ENCODE results near the gene PARD6B.
"Not testable (repeated sequence)": the region's sequence is repeated elsewhere in the genome, so short reads cannot be mapped to it uniquely, and the experiment has no call there.

Gene PARD6B

DNA sequence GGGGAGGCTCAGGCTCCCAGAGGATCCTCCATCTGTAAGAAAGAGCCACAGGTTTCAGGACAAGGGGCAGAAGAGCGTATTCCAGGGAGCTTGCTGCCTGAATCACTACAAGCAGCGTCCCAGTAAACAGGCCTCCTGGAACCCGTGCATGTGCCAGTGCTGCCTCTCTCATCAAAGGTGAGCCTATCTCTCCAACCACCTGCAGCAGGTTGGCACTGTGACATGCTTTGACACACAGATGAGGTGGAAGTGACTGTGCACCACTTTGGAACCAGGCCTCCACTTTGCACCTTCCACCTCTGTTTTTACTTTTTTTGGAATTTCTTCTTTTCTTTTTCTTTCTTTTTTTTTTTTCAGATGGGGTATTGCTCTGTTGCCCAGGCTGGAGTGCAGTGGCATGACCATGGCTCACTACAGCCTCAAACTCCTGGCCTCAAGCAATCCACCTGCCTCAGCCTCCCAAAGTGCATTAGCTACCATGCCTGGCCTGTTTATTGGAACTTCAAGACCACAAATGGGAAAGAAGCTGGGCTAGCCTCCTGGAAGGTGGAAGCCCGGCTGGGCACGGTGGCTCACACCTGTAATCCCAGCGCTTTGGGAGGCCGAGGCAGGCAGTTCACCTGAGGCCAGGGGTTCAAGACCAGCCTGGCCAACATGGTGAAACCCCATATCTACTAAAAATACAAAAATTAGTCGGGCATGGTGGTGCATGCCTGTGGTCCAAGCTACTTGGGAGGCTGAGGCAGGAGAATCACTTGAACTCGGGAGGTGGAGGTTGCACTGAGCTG is 27.5 kb upstream of the PARD6B start:
- DNase-seq (ENCODE audit: low read depth in 1 of 2, low spot score in 1 of 2), result not testable (repeated sequence)

DNA sequence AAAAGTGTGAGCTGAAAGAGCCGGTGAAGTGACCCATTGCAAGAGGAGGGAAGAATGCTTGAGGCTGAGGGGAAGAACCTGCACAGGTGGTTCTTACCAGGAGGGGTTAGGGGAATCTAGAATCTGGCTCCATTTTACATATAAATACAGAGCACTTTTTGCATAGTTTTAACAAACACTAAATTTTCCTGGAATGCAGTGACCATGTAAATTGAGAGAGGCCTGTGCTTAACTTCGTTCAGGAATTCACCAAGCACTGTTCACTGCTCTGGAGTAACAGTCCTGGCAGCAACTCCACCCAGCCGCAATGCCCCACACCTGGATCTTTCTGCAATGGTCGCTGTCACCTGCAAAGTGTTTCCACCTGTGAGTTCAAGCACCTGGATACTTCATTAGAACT is 26.9 kb upstream of the PARD6B start:
- no peak for DNase-seq (ENCODE audit: low read depth in 1 of 2, low spot score in 1 of 2)

DNA sequence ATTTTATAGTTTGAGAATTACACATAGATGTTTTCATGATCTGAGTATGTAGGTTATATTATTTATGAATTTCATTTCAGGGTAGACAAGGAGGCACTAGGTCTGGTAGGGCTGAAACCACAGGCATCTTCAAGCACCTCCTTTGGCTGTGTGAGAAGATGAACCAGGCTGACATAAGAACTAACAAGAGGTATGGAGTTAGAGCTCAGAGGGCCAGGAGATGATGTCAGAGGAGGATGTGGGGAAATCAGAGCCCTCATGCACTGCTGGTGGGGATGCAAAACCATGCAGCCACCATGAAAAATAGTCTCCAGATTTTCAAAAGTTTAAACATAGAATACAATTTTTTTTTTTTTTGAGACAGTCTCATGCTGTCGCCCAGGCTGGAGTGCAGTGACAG is 26.4 kb upstream of the PARD6B start:
- no peak for DNase-seq (ENCODE audit: low read depth in 1 of 2, low spot score in 1 of 2)

DNA sequence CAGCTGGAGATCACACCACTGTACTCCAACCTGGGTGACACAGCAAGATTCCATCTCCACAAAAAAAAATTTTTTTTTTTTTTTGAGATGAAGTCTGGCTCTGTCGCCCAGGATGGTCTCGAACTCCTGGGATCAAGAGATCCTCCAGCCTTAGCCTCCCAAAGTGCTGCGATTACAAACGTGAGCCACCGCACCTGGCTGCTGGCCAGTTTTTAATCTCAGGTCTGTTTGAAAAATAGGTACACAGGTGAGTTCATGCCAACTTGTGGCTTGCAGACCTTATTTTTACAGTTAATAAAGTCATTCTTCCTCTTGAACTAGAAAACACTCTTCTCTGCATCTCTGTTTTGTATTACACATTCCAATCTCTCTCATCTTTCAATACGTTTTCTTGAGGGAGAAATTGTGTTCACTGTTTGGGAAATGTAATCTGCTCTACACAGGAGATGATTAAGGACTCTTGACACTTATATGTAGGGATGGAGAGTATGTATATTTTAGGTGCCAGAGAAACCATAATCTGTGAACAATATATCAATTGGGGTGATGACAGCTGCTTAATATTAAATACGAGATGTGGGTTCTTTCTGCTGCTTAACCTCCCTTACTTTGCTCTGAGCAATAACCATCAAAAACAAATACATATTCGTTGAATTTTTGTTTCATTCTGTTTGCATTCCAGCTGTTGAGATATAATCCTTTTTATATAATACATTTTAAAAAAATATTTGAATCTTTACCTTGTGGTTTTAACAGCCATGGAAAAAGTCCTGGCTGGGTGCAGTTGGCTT is 22.3 kb upstream of the PARD6B start:
- no peak for DNase-seq (ENCODE audit: low read depth in 1 of 2, low spot score in 1 of 2)

DNA sequence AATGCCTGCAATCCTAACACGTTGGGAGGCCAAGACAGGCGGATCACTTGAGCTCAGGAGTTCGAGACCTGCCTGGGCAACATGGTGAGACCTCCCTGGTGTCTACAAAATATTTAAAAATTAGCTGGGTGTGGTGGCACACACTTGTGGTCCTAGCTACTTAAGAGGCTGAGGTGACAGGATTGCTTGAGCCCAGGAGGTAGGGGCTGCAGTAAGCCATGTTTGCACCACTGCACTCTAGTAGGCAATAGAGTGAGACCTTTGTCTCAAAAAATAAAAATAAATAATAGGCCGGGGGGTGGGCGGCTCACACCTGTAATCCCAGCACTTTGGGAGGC is 21.8 kb upstream of the PARD6B start:
- no peak for DNase-seq (ENCODE audit: low read depth in 1 of 2, low spot score in 1 of 2)

DNA sequence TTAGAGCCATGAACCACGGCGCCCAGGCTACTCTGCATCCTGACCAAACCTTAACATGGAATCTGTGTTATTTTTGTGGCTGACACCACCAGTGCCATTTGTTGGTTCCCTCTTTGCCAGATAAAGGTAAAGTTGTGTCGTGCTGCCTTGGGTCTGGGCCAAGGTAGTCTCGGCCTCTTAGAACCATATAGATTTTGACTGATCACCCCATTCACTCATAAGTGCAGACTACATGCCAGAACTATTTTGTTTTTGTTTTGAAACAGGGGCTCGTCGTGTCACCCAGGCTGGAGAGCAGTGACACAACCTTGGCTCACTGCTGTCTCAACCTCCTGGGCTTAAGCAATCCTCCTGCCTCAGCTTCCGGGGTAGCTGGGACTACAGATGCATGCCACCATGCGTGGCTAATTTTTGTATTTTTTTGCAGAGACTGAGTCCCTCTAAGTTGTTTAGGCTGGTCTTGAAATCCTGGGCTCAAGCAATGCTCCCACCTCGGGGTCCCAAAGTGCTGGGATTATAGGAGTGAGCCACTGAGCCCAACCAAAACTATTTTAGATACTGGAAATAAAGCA is 20.8 kb upstream of the PARD6B start:
- DNase-seq (ENCODE audit: low read depth in 1 of 2, low spot score in 1 of 2), result no peak

DNA sequence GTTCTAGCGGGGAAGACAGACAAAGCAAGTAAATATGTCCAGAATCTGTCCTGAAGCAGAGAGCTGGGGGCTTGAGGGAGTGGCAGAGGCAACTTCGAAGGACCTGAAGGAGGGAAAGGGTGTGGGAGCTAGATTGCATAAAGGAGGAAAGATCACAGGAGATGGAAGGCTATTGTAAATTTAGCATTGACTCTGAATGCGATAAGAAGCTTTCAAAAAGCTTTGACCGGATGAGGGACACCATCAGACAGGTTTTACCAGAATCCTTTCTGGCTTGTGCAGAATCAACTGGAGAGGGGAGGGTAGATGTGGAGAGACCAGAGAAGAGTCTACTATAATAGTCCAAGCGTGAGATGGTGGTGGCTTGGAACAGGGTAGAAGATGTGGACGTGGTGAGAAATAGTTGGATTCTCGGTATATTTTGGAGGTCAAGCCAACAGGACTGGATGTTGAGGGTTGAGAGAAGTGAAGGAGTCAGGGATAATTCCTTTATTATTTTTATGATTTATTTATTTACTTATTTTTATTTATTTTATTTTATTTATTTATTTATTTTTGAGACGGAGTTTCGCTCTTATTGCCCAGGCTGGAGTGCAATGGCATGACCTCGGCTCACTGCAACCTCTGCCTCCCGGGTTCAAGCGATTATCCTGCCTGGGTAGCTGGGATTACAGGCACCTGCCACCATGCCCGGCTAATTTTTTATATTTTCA is 20.1 kb upstream of the PARD6B start:
- DNase-seq (ENCODE audit: low read depth in 1 of 2, low spot score in 1 of 2), result no peak

DNA sequence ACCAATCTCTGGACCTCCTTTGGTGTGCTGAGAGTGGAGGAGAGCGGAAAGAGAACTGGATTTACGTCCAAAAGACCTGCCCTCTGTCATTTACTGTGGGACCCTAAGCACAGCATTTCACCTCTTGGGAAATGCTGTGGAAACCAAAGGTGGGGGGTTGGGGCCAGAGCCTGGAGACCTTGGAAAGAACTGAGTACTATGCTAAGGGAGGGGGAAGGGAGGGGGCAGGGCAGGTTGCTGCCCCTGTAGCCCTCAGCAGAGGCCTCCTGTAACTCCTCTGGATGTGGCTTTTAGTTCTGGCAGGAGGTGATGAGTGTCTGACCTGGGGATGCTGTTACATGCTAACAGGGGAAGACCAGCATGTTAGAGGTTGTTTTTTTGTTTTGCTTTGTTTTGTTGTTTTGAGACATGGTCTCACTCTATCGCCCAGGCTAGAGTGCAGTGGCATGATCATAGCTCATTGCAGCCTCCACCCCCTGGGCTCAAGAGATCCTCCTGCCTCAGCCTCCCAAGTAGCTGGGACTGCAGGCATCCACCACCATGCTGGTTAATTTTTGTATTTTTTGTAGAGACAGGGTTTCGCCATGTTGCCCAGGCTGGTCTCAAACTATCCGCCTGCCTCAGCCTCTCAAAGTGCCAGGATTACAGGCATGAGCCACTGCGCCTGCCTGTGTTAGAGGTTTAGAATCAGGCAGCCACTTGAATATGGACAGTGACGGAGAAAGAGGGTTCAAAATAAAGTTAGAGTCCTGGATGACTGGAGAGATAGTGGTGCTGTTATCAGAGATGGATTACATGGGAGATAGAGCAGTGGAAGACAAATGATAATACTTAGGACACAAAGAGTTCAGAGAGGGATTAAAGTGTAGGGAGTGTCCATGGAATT is 18.4 kb upstream of the PARD6B start:
- DNase-seq (ENCODE audit: low read depth in 1 of 2, low spot score in 1 of 2), result no peak

DNA sequence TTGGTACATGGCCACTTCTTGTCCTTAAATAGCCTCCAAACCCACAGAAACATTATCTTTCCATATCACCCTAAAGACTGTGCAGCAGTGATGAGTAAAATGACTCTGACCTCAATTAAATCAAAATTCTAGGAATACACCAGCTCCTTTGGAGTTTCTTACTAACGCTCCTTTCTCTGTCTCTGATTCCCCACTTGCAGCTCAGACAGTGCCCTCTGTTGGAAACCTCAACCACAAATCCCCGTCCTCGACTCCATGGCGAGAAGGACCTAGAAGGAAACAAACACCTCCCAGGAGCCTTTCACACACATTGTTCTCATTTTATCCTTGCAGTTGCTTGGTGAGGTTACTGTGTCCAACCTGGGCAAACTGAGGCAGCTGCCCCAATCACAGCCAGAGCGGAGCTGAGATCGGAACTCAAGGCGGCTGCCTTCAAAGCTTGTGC is 17.7 kb upstream of the PARD6B start:
- no peak for DNase-seq (ENCODE audit: low read depth in 1 of 2, low spot score in 1 of 2)

DNA sequence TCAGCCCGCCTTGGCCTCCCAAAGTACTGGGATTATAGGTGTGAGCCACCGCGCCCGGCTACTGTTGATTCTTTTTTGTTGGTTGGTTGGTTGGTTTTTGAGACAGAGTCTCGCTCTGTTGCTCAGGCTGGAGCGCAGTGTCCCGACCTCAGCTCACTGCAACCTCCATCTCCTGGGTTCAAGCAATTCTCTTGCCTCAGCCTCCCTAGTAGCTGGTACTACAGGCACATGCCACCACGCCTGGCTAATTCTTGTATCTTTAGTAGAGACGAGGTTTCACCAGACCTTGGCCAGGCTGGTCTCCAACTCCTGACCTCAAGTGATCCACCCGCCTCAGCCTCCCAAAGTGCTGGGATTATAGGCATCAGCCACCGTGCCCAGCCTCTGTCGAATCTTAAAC is 17.0 kb upstream of the PARD6B start:
- DNase-seq (ENCODE audit: low read depth in 1 of 2, low spot score in 1 of 2), result not testable (repeated sequence)

DNA sequence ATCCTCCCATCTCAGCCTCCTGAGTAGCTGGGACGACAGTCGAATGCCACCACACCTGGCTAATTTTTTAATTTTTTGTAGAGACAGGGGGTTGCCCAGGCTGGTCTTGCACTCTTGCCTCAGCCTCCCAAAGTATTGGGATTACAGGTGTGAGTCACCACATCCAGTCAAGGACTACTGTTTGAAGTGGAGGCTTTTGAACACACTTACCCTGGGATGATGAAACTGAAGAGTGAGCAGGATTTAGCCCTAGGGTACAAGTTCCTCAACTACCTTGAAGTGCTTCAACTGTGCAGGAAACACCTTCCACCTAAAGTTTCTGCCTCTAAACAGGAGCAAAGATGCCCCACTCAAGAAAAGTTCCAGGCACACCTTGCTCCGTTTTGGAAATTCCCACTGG is 15.7 kb upstream of the PARD6B start:
- no peak for DNase-seq (ENCODE audit: low read depth in 1 of 2, low spot score in 1 of 2)

DNA sequence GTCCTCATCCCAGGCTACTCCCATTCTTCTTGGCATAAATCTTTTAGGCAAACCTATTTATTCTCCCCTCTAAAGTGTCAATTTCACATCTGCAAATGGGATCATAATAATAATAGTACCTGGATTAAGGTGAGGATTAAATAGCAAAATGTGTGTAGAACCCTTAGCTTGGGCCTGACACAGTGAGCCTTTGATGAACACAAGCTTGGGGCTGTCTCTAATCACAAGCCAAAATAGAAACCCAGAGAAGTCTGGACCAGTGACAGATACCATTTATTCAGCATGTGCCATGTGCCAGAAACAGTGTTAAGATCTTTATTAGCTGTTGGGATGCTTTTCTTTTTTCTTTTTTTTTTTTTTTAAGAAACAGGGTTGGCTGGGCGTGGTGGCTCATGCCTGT is 14.9 kb upstream of the PARD6B start:
- no peak for DNase-seq (ENCODE audit: low read depth in 1 of 2, low spot score in 1 of 2)

DNA sequence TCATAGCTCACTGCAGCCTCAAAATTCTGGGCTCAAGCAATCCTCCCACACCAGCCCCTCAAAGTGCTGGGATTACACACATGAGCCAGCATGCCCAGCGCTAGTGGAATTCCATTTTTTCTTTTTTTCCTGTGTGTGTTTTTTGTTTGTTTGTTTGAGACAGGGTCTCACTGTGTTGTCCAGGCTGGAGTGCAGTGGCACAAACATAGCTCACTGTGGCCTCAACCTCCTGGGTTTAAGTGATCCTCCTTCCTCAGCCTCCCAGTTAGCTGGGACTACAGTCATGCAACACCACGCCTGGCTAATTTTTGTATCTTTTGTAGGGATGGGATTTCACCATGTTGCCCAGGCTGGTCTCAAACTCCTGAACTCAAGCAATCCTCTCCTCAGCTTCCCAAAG is 14.1 kb upstream of the PARD6B start:
- DNase-seq (ENCODE audit: low read depth in 1 of 2, low spot score in 1 of 2), result no peak

DNA sequence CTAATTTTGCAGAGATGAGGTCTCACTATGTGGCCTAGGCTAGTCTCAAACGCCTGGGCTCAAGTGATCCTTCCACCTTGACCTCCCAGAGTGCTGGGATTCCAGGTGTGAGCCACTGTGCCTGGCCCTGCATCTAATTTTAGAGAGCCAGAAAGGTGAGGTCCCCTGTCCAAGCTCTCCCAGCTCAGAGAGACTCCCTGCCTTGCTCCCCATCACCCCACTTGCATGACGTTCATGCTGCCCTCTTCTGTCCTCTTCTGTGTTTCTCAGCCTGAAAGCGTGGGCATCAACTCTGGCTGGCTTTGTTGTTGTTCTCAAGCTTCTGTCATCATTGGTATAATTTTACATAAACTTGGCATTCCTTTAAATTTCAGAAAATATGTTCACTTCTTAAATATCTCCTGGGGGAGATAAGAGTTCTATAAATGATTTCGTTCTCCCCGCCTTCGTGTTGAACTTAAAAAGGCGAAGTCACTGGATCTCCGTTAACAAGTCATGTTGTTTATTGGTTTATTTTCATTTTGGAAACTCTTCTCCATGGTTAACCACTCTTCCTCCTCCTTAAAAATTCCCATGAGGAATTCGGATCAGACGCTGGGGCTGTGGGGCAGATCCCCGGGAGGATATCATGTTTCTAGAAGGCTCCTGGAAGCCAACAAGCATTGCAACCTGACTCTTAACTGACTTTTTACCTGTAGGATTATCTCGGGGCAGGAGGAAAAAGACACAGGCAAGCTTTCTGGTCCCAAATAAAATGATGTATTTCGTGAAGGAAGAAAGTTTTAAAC is 13.2 kb upstream of the PARD6B start:
- DNase-seq (ENCODE audit: low read depth in 1 of 2, low spot score in 1 of 2), result no peak

DNA sequence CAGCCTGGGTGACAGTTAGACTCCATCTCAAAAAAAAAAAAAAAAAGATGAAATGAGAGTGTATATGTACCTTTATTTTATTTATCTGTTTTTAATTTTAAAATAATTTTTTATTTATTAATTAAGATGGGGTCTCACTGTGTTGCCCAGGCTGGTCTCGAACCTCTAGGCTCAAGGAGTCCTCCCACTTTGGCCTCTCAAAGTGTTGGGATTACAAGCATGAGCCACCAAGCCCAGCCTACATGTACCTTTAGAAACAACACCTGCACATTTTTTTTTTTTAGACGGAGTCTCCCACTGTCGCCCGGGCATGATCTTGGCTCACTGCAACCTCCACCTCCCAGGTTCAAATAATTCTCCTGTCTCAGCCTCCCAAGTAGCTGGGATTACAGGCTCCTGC is 12.1 kb upstream of the PARD6B start:
- no peak for DNase-seq (ENCODE audit: low read depth in 1 of 2, low spot score in 1 of 2)

DNA sequence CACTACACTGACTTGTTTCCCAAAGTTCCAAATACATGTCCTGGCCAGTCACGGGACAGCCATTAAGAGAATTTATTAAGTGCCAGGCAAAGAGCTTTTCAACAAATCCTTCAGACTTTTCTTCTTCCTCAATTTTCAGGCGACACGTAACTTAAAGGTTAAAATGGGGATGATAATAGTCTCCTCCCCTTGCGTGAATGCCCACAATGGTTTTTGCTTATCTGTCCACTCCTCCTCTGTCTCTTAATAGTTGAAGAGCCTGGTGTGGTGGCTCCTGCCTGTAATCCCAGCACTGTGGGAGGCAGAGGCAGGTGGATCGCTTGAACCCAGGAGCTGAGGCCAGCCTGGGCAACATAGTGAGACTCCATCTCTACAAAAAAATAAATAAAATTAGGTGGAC is 11.4 kb upstream of the PARD6B start:
- no peak for DNase-seq (ENCODE audit: low read depth in 1 of 2, low spot score in 1 of 2)

DNA sequence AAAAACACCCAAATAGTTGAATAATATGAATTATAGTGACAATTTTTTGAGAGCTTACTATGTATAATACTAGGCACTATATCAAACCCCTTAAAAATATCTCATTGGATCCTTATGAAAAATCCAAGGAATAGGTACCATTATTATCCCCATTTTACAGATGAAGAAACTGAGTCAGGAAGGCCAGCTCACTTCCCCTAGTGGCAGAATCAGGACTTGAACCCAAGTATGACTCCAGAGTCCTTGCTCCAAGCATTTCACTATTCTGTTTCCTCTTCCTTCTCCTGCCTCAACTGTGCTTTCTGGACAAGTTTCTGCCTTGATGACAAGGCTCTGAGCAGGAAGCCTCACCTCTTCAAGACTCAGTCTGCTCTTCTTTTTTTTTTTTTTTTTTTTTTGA is 10.8 kb upstream of the PARD6B start:
- DNase-seq (ENCODE audit: low read depth in 1 of 2, low spot score in 1 of 2), result no peak

DNA sequence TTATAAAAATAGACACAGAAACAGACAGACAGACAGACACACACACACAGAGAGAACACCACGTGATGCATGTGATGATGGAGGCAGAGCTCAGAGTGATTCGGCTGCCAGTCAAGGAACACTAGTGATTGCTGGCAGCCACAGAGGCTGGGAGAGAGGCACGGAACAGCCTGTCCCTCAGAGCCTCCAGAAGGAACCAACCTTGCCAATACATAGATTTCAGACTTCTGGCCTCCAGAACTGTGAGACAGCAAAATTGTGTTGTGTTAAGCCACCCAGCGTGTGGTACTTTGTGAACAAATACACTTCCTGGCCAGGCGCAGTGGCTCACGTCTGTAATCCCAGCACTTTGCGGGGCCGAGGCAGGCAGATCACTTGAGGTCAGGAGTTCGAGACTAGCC is 9.5 kb upstream of the PARD6B start:
- DNase-seq (ENCODE audit: low read depth in 1 of 2, low spot score in 1 of 2), result no peak

DNA sequence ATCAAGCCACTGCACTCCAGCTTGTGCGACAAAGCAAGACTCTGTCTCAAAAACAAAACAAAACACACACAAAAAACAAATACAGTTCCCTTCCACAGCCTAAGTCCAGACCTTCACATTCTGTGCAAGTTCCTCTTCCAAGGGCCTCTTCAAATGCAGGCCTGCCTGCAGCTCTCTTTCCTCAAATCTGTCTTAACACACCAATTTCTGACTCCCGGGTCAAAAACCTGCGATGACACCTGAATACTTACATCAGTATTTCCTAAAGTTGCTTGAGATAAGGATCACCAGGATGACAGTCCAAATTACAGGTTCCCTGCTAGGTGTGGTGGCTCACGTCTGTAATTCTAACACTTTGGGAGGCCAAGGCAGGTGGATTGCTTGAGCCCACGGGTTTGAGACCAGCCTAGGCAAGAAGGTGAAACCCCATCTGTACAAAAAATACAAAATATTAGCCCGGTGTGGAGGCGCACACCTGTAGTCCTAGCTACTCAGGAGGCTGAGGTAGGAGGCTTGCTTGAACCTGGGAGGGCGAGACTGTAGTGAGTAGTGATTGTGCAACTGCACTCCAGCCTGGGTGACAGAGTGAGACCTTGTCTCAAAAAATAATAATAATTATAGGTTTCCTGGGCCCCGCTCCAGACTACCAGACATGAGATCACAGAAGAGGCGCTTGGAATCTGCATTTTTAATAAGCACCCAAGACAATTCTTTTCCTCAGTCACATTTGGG is 8.8 kb upstream of the PARD6B start:
- no peak for DNase-seq (ENCODE audit: low read depth in 1 of 2, low spot score in 1 of 2)
